Psoas muscle (tissue), 8 donors: ENCODE results near the gene C18orf63. TPM values are rescaled to one million over a fixed set of nuclear protein-coding genes. Genes with fewer than 3 reads are reported as not detected.

ENCODE experiments used
- ATAC-seq, 4 donors: fragments of 200-7000 bp; cut with Tn5 transposase; one replicate each; pipeline ENCODE4 v1.9.1; 2020; ENCODE audit warnings: moderate library complexity in 3 of 4, mild to moderate bottlenecking in 2 of 4
- DNase-seq, 2 donors: peaks; one replicate each; pipeline ENCODE4 v3.0.0-alpha.2; 2020
- H3K27ac ChIP-seq: fragments of 200-600 bp; one replicate; pipeline ENCODE4 v1.8.0; 2022
- H3K27me3 ChIP-seq, 3 donors: fragments of 200-600 bp in 1 of 3; one replicate each; pipeline versions ENCODE4 v1.6.1 to v1.8.0; 2013 to 2022; ENCODE audit warnings: low read length in 2 of 3, mild to moderate bottlenecking in 2 of 3, moderate library complexity in 1 of 3; ENCODE audit not compliant: insufficient read depth in 3 of 3
- H3K36me3 ChIP-seq, 2 donors: fragments of 200-600 bp in 1 of 2; one replicate each; pipeline versions ENCODE4 v1.6.1 to v1.8.0; 2013 to 2022; ENCODE audit warnings: low read depth in 1 of 2, mild to moderate bottlenecking in 1 of 2, moderate library complexity in 1 of 2; ENCODE audit not compliant: insufficient read depth in 1 of 2
- H3K4me1 ChIP-seq: fragments of 200-600 bp; one replicate; pipeline ENCODE4 v1.8.0; 2022
- H3K4me3 ChIP-seq: fragments of 200-600 bp; one replicate; pipeline ENCODE4 v1.8.0; 2022; ENCODE audit warnings: mild to moderate bottlenecking
- H3K9me3 ChIP-seq: fragments of 200-600 bp; one replicate; pipeline ENCODE4 v1.8.0; 2022
- CTCF ChIP-seq: fragments of 200-600 bp; IDR thresholded peaks from one replicate; pipeline ENCODE4 v1.8.0; 2022; ENCODE audit warnings: antibody characterized with exemption
- WGBS, 3 donors: extraction: QIAGEN DNeasy Blood & Tissue Kit; methylation state at CpG; one replicate each; pipeline versions ENCODE4 v1.1.6 to v1.1.7; 2013; 5-methylcytosine and 5-hydroxymethylcytosine counted together
- intact Hi-C, 2 donors: fragments of 100-400 bp; cut with DNase I; formaldehyde crosslinking; loops; one replicate each; pipeline versions ENCODE4 v1.11.0 to v1.14.2; 2022
- polyA plus RNA-seq, 3 donors: library from polyadenylated mRNA; stranded (reverse); fragments of 200-250 nt; gene quantifications; one replicate each; pipeline ENCODE4 v1.2.3, GENCODE V29; 2013
- total RNA-seq, 4 donors: library from RNA; stranded (reverse); fragmentation: NEBNext Ultra II Directional in 2 of 4; extraction: Animal tissue kit (Norgen Biotek cat#: 25700) in 2 of 4; gene quantifications; one replicate each; pipeline versions ENCODE4 v1.2.1 to v1.2.4, GENCODE V29; 2021 to 2023
- donor health status: healthy with polysubstance abuse.
- donor health status: DM: no; HTN: no; CAD: no; lungs with moderate emphysema.
- donor health status: Bipolar disorder and iron deficiency.
- donor health status: healthy.
- donor health status: DM: yes; HTN: yes; CAD: no.
- donor health status: DM: no; HTN: no; CAD: no.
- donor health status: DM: no; HTN: no; CAD: no.
- donor health status: DM: yes; HTN: yes; CAD: no.

The C18orf63 gene
- total and polyA plus RNA-seq, 7 donors: not detected

- Histone ChIP-seq H3K36me3 (no peaks in the 10 kb centered on the region), H3K4me3 (no peak overlapping the region), H3K4me1 (no peaks in the 10 kb centered on the region), H3K27ac (no peak overlapping the region), H3K27me3 (no peaks in the 10 kb centered on the region), H3K9me3 (no peaks in the 10 kb centered on the region)
- no peak for ATAC-seq
- 83 to 92% (median 84%) methylated on average over 22 of the region's 22 CpGs for WGBS, 3 donors
- no peak for TF ChIP-seq CTCF
- intact Hi-C loops: no loop called here
- DNase-seq: no peak
Observed at GRCh38 chr18:74360852-74361655, 45.4 kb downstream of the C18orf63 start.

GRCh38 chr18:74367905-74368304, 52.3 kb downstream of the C18orf63 start:
- Histone ChIP-seq H3K36me3 (no peaks in the 10 kb centered on the region), H3K4me1 (no peaks in the 10 kb centered on the region), H3K4me3 (no peak overlapping the region), H3K9me3 (no peaks in the 10 kb centered on the region), H3K27ac (no peak overlapping the region), H3K27me3 (peaks cover 3 to 13% (median 6%) of the 10 kb centered on the region in 3 donors)
- 91 to 94% (median 92%) methylated on average over 10 of the region's 10 CpGs for WGBS, 3 donors
- ATAC-seq (no peak), DNase-seq (no peak)
- no peak for TF ChIP-seq CTCF
- intact Hi-C loops: no loop called here

- H3K36me3 ChIP-seq: no peaks in the 10 kb centered on the region
- no peaks in the 10 kb centered on the region for H3K4me1 ChIP-seq
- DNase-seq (no peak), ATAC-seq (no peak)
- H3K27ac ChIP-seq: no peak overlapping the region
- H3K4me3 ChIP-seq: no peak overlapping the region
- no peaks in the 10 kb centered on the region for H3K9me3 ChIP-seq
- 27 to 40% (median 33%) methylated on average over 13 of the region's 13 CpGs for WGBS, 3 donors
- TF ChIP-seq CTCF: no peak
- intact Hi-C loops: no loop called here
- H3K27me3 ChIP-seq: peaks cover 3 to 13% (median 6%) of the 10 kb centered on the region in 3 donors
Observed at GRCh38 chr18:74368901-74369705, 53.5 kb downstream of the C18orf63 start.

- Histone ChIP-seq H3K36me3 (no peaks in the 10 kb centered on the region), H3K4me1 (no peaks in the 10 kb centered on the region), H3K27me3 (peaks cover 3 to 13% (median 6%) of the 10 kb centered on the region in 3 donors), H3K4me3 (no peak overlapping the region), H3K9me3 (no peaks in the 10 kb centered on the region), H3K27ac (no peak overlapping the region)
- TF ChIP-seq CTCF: no peak
- 66 to 85% (median 72%) methylated on average over 2 of the region's 2 CpGs for WGBS, 3 donors
- ATAC-seq (no peak), DNase-seq (no peak)
- intact Hi-C loops: no loop called here
Observed at GRCh38 chr18:74370115-74370514, 54.5 kb downstream of the C18orf63 start.
